Parathyroid adenoma (tissue), 2 donors: ENCODE measurements around the gene ACYP2.

Source experiments
- H2AFZ ChIP-seq: fragments of 300-600 bp; sonication (generic); one replicate; pipeline ENCODE4 v1.7.0; 2017; ENCODE audit warnings: antibody characterized with exemption, mild to moderate bottlenecking
- H3K27ac ChIP-seq: fragments of 300-600 bp; sonication (generic); one replicate; pipeline ENCODE4 v1.7.0; 2017
- H3K27me3 ChIP-seq: fragments of 300-600 bp; sonication (generic); one replicate; pipeline ENCODE4 v1.7.0; 2017; ENCODE audit warnings: low read length; ENCODE audit not compliant: control insufficient read depth, insufficient read depth
- H3K36me3 ChIP-seq: fragments of 300-600 bp; sonication (generic); one replicate; pipeline ENCODE4 v1.7.0; 2017; ENCODE audit warnings: low read length; ENCODE audit not compliant: control insufficient read depth, insufficient read depth
- H3K4me1 ChIP-seq: fragments of 300-600 bp; sonication (generic); one replicate; pipeline ENCODE4 v1.7.0; 2017; ENCODE audit warnings: control low read depth
- H3K4me2 ChIP-seq: fragments of 300-600 bp; sonication (generic); one replicate; pipeline ENCODE4 v1.7.0; 2017; ENCODE audit warnings: low read length
- H3K4me3 ChIP-seq: fragments of 300-600 bp; sonication (generic); one replicate; pipeline ENCODE4 v1.7.0; 2017; ENCODE audit warnings: low read depth, low read length
- H3K79me2 ChIP-seq: fragments of 300-600 bp; sonication (generic); one replicate; pipeline ENCODE4 v1.7.0; 2017; ENCODE audit warnings: control low read depth
- H3K9ac ChIP-seq: fragments of 300-600 bp; sonication (generic); one replicate; pipeline ENCODE4 v1.7.0; 2017; ENCODE audit warnings: mild to moderate bottlenecking
- H3K9me3 ChIP-seq: fragments of 300-600 bp; sonication (generic); one replicate; pipeline ENCODE4 v1.7.0; 2017; ENCODE audit warnings: low read length; ENCODE audit not compliant: control insufficient read depth
- CTCF ChIP-seq: fragments of 300-600 bp; sonication (generic); IDR thresholded peaks from one replicate; pipeline ENCODE4 v1.7.0; 2017; ENCODE audit warnings: antibody characterized with exemption, mild to moderate bottlenecking
- donor health status: primary hyperparathyroidism.

The ACYP2 gene

DNA sequence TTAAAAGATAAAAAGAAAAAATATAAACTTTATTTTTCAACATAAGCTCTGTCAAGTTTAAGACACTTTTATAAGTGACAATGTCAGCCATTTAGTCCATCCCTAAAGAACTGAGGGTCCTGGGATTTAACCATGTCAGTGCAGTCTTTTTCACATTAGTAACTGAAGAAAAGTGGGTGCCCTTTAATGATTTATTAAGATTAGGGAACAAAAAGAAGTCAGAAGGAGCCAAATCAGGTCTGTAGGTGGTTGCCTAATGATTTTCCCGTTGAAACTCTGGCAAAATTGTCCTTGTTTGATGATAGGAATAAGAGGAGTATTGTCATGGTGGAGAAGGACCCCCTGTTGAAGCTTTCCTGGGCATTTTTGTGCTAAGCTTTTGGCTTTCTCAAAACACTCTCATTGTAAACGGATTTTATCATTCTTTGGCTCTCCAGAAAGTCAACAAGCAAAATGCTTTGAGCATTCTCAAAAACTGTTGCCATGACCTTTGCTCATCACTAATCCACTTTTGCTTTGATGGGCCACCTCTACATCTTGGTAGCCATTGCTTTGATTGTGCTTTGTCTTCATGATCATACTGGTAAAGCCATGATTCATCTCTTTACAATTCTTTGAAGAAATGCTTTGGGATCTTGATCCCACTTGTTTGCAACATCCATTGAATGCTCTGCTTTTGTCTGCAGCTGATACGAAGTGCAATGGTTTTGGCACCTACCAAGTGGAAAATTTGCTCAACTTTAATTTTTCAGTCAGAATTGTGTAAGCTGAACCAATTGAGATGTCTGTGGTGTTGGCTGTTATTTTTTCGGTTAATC, 118.6 kb downstream of the ACYP2 start:
- no peak overlapping the region for H3K4me3 ChIP-seq
- no peak overlapping the region for H3K27ac ChIP-seq
- no peaks in the 10 kb centered on the region for H3K9me3 ChIP-seq
- no peak for TF ChIP-seq CTCF
- H3K79me2 ChIP-seq: no peaks in the 10 kb centered on the region
- H3K27me3 ChIP-seq: no peaks in the 10 kb centered on the region
- no peaks in the 10 kb centered on the region for H3K36me3 ChIP-seq
- H3K9ac ChIP-seq: no peak overlapping the region
- no peak overlapping the region for H3K4me2 ChIP-seq
- no peaks in the 10 kb centered on the region for H3K4me1 ChIP-seq
- no peak overlapping the region for H2AFZ ChIP-seq

- no peak for TF ChIP-seq CTCF
- Histone ChIP-seq H3K9me3 (no peaks in the 10 kb centered on the region), H2AFZ (no peak overlapping the region)
Observed at GRCh38 chr2:54237428-54237827, 122.0 kb downstream of the ACYP2 start.

DNA sequence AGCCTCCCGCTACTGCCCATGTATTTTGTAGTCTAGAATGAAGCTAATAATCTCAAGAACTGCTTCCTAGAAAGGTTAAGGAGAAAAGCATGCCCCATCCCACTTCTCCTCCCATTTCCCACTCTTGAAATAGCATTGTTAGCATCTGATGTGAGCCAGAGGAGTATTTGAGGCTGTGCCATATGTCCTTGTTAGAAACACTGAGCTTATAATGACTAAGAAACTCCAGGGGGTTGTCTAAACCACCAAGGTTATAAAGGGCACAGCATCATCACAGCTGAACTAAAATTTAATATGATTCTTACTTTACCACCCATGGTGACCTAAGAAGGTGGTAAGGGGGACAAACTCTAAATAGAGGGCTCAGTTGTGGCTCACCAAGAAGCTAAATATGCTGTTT, 124.0 kb downstream of the ACYP2 start:
- H3K4me1 ChIP-seq: no peaks in the 10 kb centered on the region
- H3K9me3 ChIP-seq: no peaks in the 10 kb centered on the region
- H2AFZ ChIP-seq: no peak overlapping the region
- H3K79me2 ChIP-seq: no peaks in the 10 kb centered on the region
- TF ChIP-seq CTCF: no peak
- H3K27ac ChIP-seq: no peak overlapping the region
- H3K4me3 ChIP-seq: no peak overlapping the region
- no peaks in the 10 kb centered on the region for H3K36me3 ChIP-seq
- no peak overlapping the region for H3K9ac ChIP-seq
- H3K4me2 ChIP-seq: no peak overlapping the region
- H3K27me3 ChIP-seq: no peaks in the 10 kb centered on the region

More at GRCh38 chr2:54237428-54237827, 122.0 kb downstream of the ACYP2 start:
- Histone ChIP-seq H3K27ac (no peak overlapping the region), H3K4me2 (no peak overlapping the region), H3K79me2 (no peaks in the 10 kb centered on the region), H3K9ac (no peak overlapping the region), H3K4me1 (no peaks in the 10 kb centered on the region), H3K4me3 (no peak overlapping the region), H3K36me3 (no peaks in the 10 kb centered on the region), H3K27me3 (no peaks in the 10 kb centered on the region)

DNA sequence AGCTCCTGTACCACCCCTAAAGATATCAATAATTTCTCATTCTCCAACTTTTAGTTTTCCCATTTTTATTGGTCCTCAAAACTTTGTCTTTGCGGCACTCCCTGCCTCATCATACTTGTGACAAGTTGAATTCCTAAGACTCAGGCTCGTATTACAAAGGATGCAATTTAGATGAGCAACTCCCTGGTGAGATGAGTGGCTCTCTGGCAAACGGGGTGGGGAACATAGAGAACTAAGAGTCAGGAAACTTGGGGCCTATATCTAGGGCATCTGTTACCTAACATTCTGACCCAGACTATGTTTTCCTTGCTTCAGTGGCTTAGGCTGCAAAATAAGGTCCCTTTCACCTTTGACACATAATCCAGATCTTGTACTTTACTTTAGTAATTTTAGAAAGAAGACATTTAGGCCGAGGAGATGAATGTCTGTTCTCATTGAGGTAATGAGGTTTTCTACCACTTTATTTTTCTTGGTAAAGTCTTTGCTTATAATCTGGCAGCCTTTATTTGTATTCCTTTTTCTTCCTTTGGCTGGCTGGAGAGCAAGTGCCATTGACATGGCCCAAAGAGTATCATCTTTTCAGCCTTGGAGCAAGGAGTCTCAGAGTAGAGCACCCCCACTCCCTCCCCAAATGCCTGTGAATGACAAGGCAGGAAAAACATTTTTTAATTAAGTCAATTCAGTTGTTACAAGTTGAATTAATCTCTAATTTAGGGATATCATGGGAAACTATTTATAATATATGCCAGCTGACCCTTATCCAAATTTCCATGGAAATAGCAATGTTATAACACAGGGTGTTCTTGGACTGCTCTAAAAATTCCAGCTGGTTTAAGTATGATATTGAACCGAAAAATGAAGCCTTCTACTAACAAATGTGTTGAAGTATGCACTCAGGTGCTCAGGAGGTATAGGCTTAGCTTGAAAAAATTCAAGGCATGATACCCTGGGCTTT, 125.4 kb downstream of the ACYP2 start:
- no peak for TF ChIP-seq CTCF
- H3K9me3 ChIP-seq: no peaks in the 10 kb centered on the region
- no peaks in the 10 kb centered on the region for H3K4me1 ChIP-seq
- no peak overlapping the region for H3K4me3 ChIP-seq
- no peaks in the 10 kb centered on the region for H3K79me2 ChIP-seq
- no peak overlapping the region for H2AFZ ChIP-seq
- H3K9ac ChIP-seq: no peak overlapping the region
- no peak overlapping the region for H3K27ac ChIP-seq
- no peak overlapping the region for H3K4me2 ChIP-seq
- no peaks in the 10 kb centered on the region for H3K36me3 ChIP-seq
- no peaks in the 10 kb centered on the region for H3K27me3 ChIP-seq
